Measurements from ENCODE around the gene FOXN3.

GRCh38 chr14:89308232-89308959 lies 108.6 kb downstream of the FOXN3 start:
- TF ChIP-seq CTCF (IDR thresholded peaks at IDR 0.05) (no peak), POLR2A (IDR thresholded peaks at IDR 0.05) (no peak)
